Thyroid gland (tissue), 4 donors: ENCODE measurements around the gene PCAT6. TPM values are rescaled to one million over a fixed set of nuclear protein-coding genes. Genes with fewer than 3 reads are reported as not detected.
"Not testable (repeated sequence)": the region's sequence is repeated elsewhere in the genome, so short reads cannot be mapped to it uniquely, and the experiment has no call there.

ENCODE experiments used
- DNase-seq, 2 donors: peaks; one replicate each; pipeline ENCODE4 v3.0.0-alpha.2; 2019
- H3K27ac ChIP-seq, 3 donors: fragments of 200-600 bp; sonication (generic); 1 replicate in 2 of 3; 2 replicates in 1 of 3; pipeline ENCODE4 v1.5.1; 2016 to 2019; ENCODE audit warnings: mild to moderate bottlenecking in 1 of 3, moderate library complexity in 1 of 3
- H3K27me3 ChIP-seq: fragments of 200-600 bp; sonication (generic); one replicate; pipeline ENCODE4 v1.5.1; 2019
- H3K36me3 ChIP-seq, 2 donors: fragments of 200-600 bp; sonication (generic); one replicate each; pipeline ENCODE4 v1.5.1; 2016 to 2019
- H3K4me1 ChIP-seq, 2 donors: fragments of 200-600 bp; sonication (generic); one replicate each; pipeline ENCODE4 v1.5.1; 2017 to 2019
- H3K4me3 ChIP-seq, 3 donors: fragments of 200-600 bp; sonication (generic); replicated peaks in 1 of 3; 1 replicate in 2 of 3; 2 replicates in 1 of 3; pipeline ENCODE4 v1.5.1; 2016; ENCODE audit warnings: mild to moderate bottlenecking in 1 of 3
- H3K9me3 ChIP-seq: fragments of 200-600 bp; sonication (generic); one replicate; pipeline ENCODE4 v1.5.1; 2017
- CTCF ChIP-seq, 6 experiments: fragments of 200-600 bp in 3 of 6; fragments of 450-650 bp in 3 of 6; sonication (generic) in 3 of 6; IDR thresholded peaks; one replicate each; pipeline ENCODE4 v1.5.1; 2016 to 2019; ENCODE audit warnings: antibody characterized with exemption in 6 of 6, mild to moderate bottlenecking in 2 of 6, inconsistent platforms in 1 of 6, moderate library complexity in 1 of 6
- POLR2A ChIP-seq, 2 donors: fragments of 450-650 bp; IDR thresholded peaks; one replicate each; pipeline ENCODE4 v1.6.1; 2017; ENCODE audit warnings: antibody characterized with exemption in 2 of 2, mild to moderate bottlenecking in 2 of 2, moderate library complexity in 1 of 2
- WGBS, 2 donors: methylation state at CpG; one replicate each; pipeline ENCODE4 v1.1.5; 2017; 5-methylcytosine and 5-hydroxymethylcytosine counted together
- intact Hi-C: fragments of 100-400 bp; cut with DNase I; formaldehyde crosslinking; loops from one replicate; pipeline ENCODE4 v1.15.1; 2023
- total RNA-seq, 4 donors: library from RNA; depleted of rRNA; stranded (reverse); fragments of >200 nt; gene quantifications; one replicate each; pipeline ENCODE4 v1.2.3, GENCODE V29; 2016

PCAT6 gene
- total RNA-seq, 4 donors from 2014 or later: not detected

- intact Hi-C loops: no loop called here
- 56 to 63% methylated on average over 2 of the region's 2 CpGs for WGBS, 2 donors
Measured at GRCh38 chr1:202821467-202821866, 10.7 kb downstream of the PCAT6 start.

GRCh38 chr1:202825748-202826147, 15.0 kb downstream of the PCAT6 start:
- TF ChIP-seq CTCF (IDR thresholded peaks at IDR 0.05): no peak
- TF ChIP-seq POLR2A (IDR thresholded peaks at IDR 0.05): no peak
- 93 to 95% methylated on average over 7 of the region's 7 CpGs for WGBS, 2 donors
- Histone ChIP-seq H3K4me3 (no peak overlapping the region), H3K9me3 (no peaks in the 10 kb centered on the region), H3K27ac (no peak overlapping the region), H3K4me1 (no peaks in the 10 kb centered on the region), H3K27me3 (no peaks in the 10 kb centered on the region), H3K36me3 (no peaks in the 10 kb centered on the region)
- intact Hi-C loops: no loop called here
- no peak for DNase-seq

More at GRCh38 chr1:202821467-202821866, 10.7 kb downstream of the PCAT6 start:
- Histone ChIP-seq H3K27me3 (no peaks in the 10 kb centered on the region), H3K4me1 (no peaks in the 10 kb centered on the region), H3K27ac (no peak overlapping the region), H3K4me3 (no peak overlapping the region), H3K9me3 (no peaks in the 10 kb centered on the region), H3K36me3 (no peaks in the 10 kb centered on the region)
- DNase-seq: no peak
- TF ChIP-seq CTCF (IDR thresholded peaks at IDR 0.05) (no peak), POLR2A (IDR thresholded peaks at IDR 0.05) (no peak)

GRCh38 chr1:202829223-202829622, 18.5 kb downstream of the PCAT6 start:
- H3K4me3 ChIP-seq, H3K9me3 ChIP-seq, H3K27me3 ChIP-seq, H3K36me3 ChIP-seq, H3K27ac ChIP-seq, H3K4me1 ChIP-seq, intact Hi-C loops, DNase-seq: not testable (repeated sequence)
- 95 to 96% methylated on average over 9 of the region's 9 CpGs for WGBS, 2 donors

- intact Hi-C loops: no loop called here
- DNase-seq: no peak
- H3K27me3 ChIP-seq: no peaks in the 10 kb centered on the region
- 91 to 93% methylated on average over 3 of the region's 3 CpGs for whole genome bisulfite sequencing, 2 donors
- no peaks in the 10 kb centered on the region for H3K4me1 ChIP-seq
- no peaks in the 10 kb centered on the region for H3K36me3 ChIP-seq
- H3K27ac ChIP-seq: no peak overlapping the region
- no peak for TF ChIP-seq POLR2A (IDR thresholded peaks at IDR 0.05)
- no peak for TF ChIP-seq CTCF (IDR thresholded peaks at IDR 0.05)
- no peak overlapping the region for H3K4me3 ChIP-seq
- H3K9me3 ChIP-seq: no peaks in the 10 kb centered on the region
Measured at GRCh38 chr1:202831906-202832305, 21.2 kb downstream of the PCAT6 start.

- TF ChIP-seq CTCF (IDR thresholded peaks at IDR 0.05) (no peak), POLR2A (IDR thresholded peaks at IDR 0.05) (no peak)
- Histone ChIP-seq H3K4me3 (no peak overlapping the region), H3K36me3 (no peaks in the 10 kb centered on the region), H3K4me1 (no peaks in the 10 kb centered on the region), H3K27me3 (no peaks in the 10 kb centered on the region), H3K27ac (no peak overlapping the region), H3K9me3 (no peaks in the 10 kb centered on the region)
- DNase-seq: no peak
- intact Hi-C loops: no loop called here
- 80 to 89% methylated on average over 10 of the region's 10 CpGs for WGBS, 2 donors
Measured at GRCh38 chr1:202834771-202835547, 24.2 kb downstream of the PCAT6 start.
